Measurements from ENCODE around the gene HK1. TPM values are rescaled to one million over a fixed set of nuclear protein-coding genes. Genes with fewer than 3 reads are reported as not detected.

Gene HK1
- total and polyA plus RNA-seq, 2 donors (not counting 1 experiment from before 2014, with no cell fraction given): 60.6 to 172 TPM

DNA sequence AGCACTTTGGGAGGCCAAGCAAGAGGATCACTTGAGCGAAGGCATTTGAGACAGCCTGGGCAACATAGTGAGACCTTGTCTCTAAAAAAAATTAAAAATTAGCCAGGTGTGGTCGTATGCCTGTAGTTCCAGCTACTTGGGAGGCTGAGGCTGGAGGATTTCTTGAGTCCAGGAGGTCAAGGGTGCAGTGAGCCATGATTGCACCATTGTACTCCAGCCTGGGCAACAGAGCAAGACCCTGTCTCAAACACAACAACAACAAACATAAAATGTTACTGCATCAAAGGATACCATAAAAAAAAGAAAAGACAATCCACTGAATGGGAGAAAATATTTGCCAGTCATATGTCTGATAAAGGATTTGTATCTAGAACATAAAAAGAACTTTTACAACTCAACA, 77.9 kb downstream of the HK1 start:
- H3K79me2 ChIP-seq (ENCODE audit: control insufficient read depth, insufficient read depth, low read length): peaks cover 24% of the 10 kb centered on the region
- TF ChIP-seq, protein P1, sequence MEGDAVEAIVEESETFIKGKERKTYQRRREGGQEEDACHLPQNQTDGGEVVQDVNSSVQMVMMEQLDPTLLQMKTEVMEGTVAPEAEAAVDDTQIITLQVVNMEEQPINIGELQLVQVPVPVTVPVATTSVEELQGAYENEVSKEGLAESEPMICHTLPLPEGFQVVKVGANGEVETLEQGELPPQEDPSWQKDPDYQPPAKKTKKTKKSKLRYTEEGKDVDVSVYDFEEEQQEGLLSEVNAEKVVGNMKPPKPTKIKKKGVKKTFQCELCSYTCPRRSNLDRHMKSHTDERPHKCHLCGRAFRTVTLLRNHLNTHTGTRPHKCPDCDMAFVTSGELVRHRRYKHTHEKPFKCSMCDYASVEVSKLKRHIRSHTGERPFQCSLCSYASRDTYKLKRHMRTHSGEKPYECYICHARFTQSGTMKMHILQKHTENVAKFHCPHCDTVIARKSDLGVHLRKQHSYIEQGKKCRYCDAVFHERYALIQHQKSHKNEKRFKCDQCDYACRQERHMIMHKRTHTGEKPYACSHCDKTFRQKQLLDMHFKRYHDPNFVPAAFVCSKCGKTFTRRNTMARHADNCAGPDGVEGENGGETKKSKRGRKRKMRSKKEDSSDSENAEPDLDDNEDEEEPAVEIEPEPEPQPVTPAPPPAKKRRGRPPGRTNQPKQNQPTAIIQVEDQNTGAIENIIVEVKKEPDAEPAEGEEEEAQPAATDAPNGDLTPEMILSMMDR (conservative IDR thresholded peaks at IDR 0.05 in 1 of 2, IDR thresholded peaks at IDR 0.05 in 1 of 2; ENCODE audit: low read depth in 1 of 2, low read length in 2 of 2): no peak
- TF ChIP-seq EZH2 (IDR thresholded peaks at IDR 0.05; ENCODE audit: low read length, missing control alignments): no peak
- peaks cover 2% of the 10 kb centered on the region for H3K36me3 ChIP-seq (ENCODE audit: control insufficient read depth, insufficient read depth, low read length)

DNA sequence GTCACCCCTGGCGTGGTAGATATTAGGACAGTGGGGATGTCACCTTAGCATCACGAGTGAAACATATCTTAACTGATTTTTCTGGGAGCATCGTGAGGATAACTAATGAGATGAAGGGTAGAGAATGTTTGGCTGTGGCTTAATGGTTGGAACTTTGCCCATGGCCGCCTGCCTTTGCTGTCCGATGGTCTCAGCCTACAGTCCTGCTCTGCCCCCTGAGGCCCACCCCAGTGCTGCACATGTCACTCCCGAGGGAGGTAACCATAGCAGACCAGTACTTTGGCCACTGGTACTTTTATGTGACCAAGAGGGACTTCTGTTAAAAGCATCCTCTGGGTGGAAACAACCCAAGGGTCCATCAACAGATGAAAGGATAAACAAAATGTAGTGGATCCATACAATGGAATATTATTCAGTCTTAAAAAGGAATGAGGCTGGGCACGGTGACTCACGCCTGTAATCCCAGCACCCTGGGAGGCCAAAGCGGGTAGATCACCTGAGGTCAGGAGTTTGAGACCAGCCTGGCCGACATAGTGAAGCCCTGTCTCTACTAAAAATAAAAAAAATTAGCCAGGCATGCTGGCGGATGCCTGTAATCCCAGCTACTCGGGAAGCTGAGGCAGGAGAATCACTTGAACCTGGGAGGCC, 80.0 kb downstream of the HK1 start:
- TF ChIP-seq EZH2 (IDR thresholded peaks at IDR 0.05; ENCODE audit: low read length, missing control alignments): no peak
- TF ChIP-seq, protein P1 (conservative IDR thresholded peaks at IDR 0.05 in 1 of 2, IDR thresholded peaks at IDR 0.05 in 1 of 2; ENCODE audit: low read depth in 1 of 2, low read length in 2 of 2): no peak
- Histone ChIP-seq H3K4me1 (ENCODE audit: control insufficient read depth, extremely low read depth, insufficient read depth, low read length) (peaks cover 32% of the 10 kb centered on the region), H3K79me2 (ENCODE audit: control insufficient read depth, insufficient read depth, low read length) (peaks cover 20% of the 10 kb centered on the region), H3K36me3 (ENCODE audit: control insufficient read depth, insufficient read depth, low read length) (peaks cover 2% of the 10 kb centered on the region), H3K9me3 (ENCODE audit: control insufficient read depth, insufficient read depth, low read depth, low read length) (no peaks in the 10 kb centered on the region), H4K20me1 (ENCODE audit: control insufficient read depth, extremely low read depth, insufficient read depth, low read length) (no peaks in the 10 kb centered on the region), H3K27me3 (ENCODE audit: control insufficient read depth, insufficient read depth, low read length) (no peaks in the 10 kb centered on the region), H3K9ac (ENCODE audit: insufficient read depth, low read length) (no peak overlapping the region), H3K27ac (ENCODE audit: insufficient read depth, low read length) (no peak overlapping the region), H3K4me2 (ENCODE audit: extremely low read depth, insufficient read depth, low read length) (no peak overlapping the region), H2AFZ (ENCODE audit: low read length) (no peak overlapping the region), H3K4me3 (replicated peaks in 1 of 4; ENCODE audit: control extremely low read depth in 1 of 4, insufficient read depth in 1 of 4, low read depth in 3 of 4, low read length in 4 of 4) (no peak overlapping the region)
- no peak for DNase-seq (ENCODE audit: low read depth in 2 of 2)

More for the DNA sequence above, 77.9 kb downstream of the HK1 start:
- H3K9ac ChIP-seq (ENCODE audit: insufficient read depth, low read length): no peak overlapping the region
- no peak overlapping the region for H3K27ac ChIP-seq (ENCODE audit: insufficient read depth, low read length)
- no peak overlapping the region for H2AFZ ChIP-seq (ENCODE audit: low read length)
- H3K4me3 ChIP-seq (replicated peaks in 1 of 4; ENCODE audit: control extremely low read depth in 1 of 4, insufficient read depth in 1 of 4, low read depth in 3 of 4, low read length in 4 of 4): no peak overlapping the region
- H3K27me3 ChIP-seq (ENCODE audit: control insufficient read depth, insufficient read depth, low read length): no peaks in the 10 kb centered on the region
- H3K9me3 ChIP-seq (ENCODE audit: control insufficient read depth, insufficient read depth, low read depth, low read length): no peaks in the 10 kb centered on the region
- no peak for DNase-seq (ENCODE audit: low read depth in 2 of 2)
- no peak overlapping the region for H3K4me2 ChIP-seq (ENCODE audit: extremely low read depth, insufficient read depth, low read length)
- H4K20me1 ChIP-seq (ENCODE audit: control insufficient read depth, extremely low read depth, insufficient read depth, low read length): no peaks in the 10 kb centered on the region
- H3K4me1 ChIP-seq (ENCODE audit: control insufficient read depth, extremely low read depth, insufficient read depth, low read length): peaks cover 23% of the 10 kb centered on the region

- Histone ChIP-seq H3K79me2 (ENCODE audit: control insufficient read depth, insufficient read depth, low read length) (peaks cover 13% of the 10 kb centered on the region), H2AFZ (ENCODE audit: low read length) (no peak overlapping the region), H3K9me3 (ENCODE audit: control insufficient read depth, insufficient read depth, low read depth, low read length) (no peaks in the 10 kb centered on the region), H3K27me3 (ENCODE audit: control insufficient read depth, insufficient read depth, low read length) (no peaks in the 10 kb centered on the region), H3K27ac (ENCODE audit: insufficient read depth, low read length) (no peak overlapping the region), H4K20me1 (ENCODE audit: control insufficient read depth, extremely low read depth, insufficient read depth, low read length) (no peaks in the 10 kb centered on the region), H3K4me2 (ENCODE audit: extremely low read depth, insufficient read depth, low read length) (no peak overlapping the region), H3K36me3 (ENCODE audit: control insufficient read depth, insufficient read depth, low read length) (peaks cover 2% of the 10 kb centered on the region), H3K9ac (ENCODE audit: insufficient read depth, low read length) (no peak overlapping the region), H3K4me1 (ENCODE audit: control insufficient read depth, extremely low read depth, insufficient read depth, low read length) (peaks cover 26% of the 10 kb centered on the region), H3K4me3 (replicated peaks in 1 of 4; ENCODE audit: control extremely low read depth in 1 of 4, insufficient read depth in 1 of 4, low read depth in 3 of 4, low read length in 4 of 4) (no peak overlapping the region)
- TF ChIP-seq, protein P1 (conservative IDR thresholded peaks at IDR 0.05 in 1 of 2, IDR thresholded peaks at IDR 0.05 in 1 of 2; ENCODE audit: low read depth in 1 of 2, low read length in 2 of 2): no peak
- no peak for TF ChIP-seq EZH2 (IDR thresholded peaks at IDR 0.05; ENCODE audit: low read length, missing control alignments)
- peak in 1 of 2 donors; percentile 68 for DNase-seq (ENCODE audit: low read depth in 2 of 2)
Measured at GRCh38 chr10:69359148-69359547, 80.9 kb downstream of the HK1 start.
